Lung (tissue), 12 donors: Measurements from ENCODE around the gene LMF1. TPM values are rescaled to one million over a fixed set of nuclear protein-coding genes. Genes with fewer than 3 reads are reported as not detected.

Experiments
- ATAC-seq: fragments of 200-7000 bp; cut with Tn5 transposase; one replicate; pipeline ENCODE4 v1.9.1; 2020; ENCODE audit warnings: moderate number of reproducible peaks; ENCODE audit not compliant: insufficient read depth, low FRiP score
- DNase-seq, 3 donors: peaks; one replicate each; pipeline ENCODE4 v3.0.0-alpha.2; 2013 to 2017
- H3K27ac ChIP-seq, 2 donors: one replicate each; pipeline ENCODE4 v1.5.1; 2013; ENCODE audit warnings: mild to moderate bottlenecking in 2 of 2, moderate library complexity in 2 of 2, control low read depth in 1 of 2, inconsistent platforms in 1 of 2, low read depth in 1 of 2, low read length in 1 of 2
- H3K27me3 ChIP-seq, 3 donors: one replicate each; pipeline ENCODE4 v1.5.1; 2013; ENCODE audit warnings: low read length in 2 of 3; ENCODE audit not compliant: control insufficient read depth in 3 of 3, insufficient read depth in 3 of 3
- H3K36me3 ChIP-seq, 4 donors: one replicate each; pipeline ENCODE4 v1.5.1; 2013; ENCODE audit warnings: low read length in 4 of 4, mild to moderate bottlenecking in 1 of 4, moderate library complexity in 1 of 4; ENCODE audit not compliant: control insufficient read depth in 4 of 4, insufficient read depth in 4 of 4
- H3K4me1 ChIP-seq, 5 donors: one replicate each; pipeline ENCODE4 v1.5.1; 2013; ENCODE audit warnings: low read length in 5 of 5, mild to moderate bottlenecking in 2 of 5, moderate library complexity in 1 of 5; ENCODE audit not compliant: control insufficient read depth in 5 of 5, insufficient read depth in 5 of 5
- H3K4me3 ChIP-seq: one replicate; pipeline ENCODE4 v1.5.1; 2013; ENCODE audit warnings: mild to moderate bottlenecking, control low read depth, moderate library complexity
- H3K9ac ChIP-seq, 2 donors: one replicate each; pipeline ENCODE4 v1.5.1; 2013; ENCODE audit warnings: low read length in 2 of 2, control low read depth in 1 of 2; ENCODE audit not compliant: insufficient read depth in 1 of 2
- H3K9me3 ChIP-seq, 4 donors: one replicate each; pipeline ENCODE4 v1.5.1; 2013; ENCODE audit warnings: low read length in 3 of 4, mild to moderate bottlenecking in 1 of 4, moderate library complexity in 1 of 4; ENCODE audit not compliant: control insufficient read depth in 4 of 4, insufficient read depth in 3 of 4
- WGBS, 2 donors: extraction: QIAGEN DNeasy Blood & Tissue Kit; methylation state at CpG; one replicate each; pipeline ENCODE4 v1.1.7; 2013; 5-methylcytosine and 5-hydroxymethylcytosine counted together
- polyA plus RNA-seq, 2 donors: library from polyadenylated mRNA; stranded (reverse); fragments of 200-250 nt; gene quantifications; one replicate each; pipeline ENCODE4 v1.2.1, GENCODE V29; 2013
- total RNA-seq, 2 donors: library from RNA; depleted of rRNA in 1 of 2; stranded (reverse); fragments of >200 nt in 1 of 2; gene quantifications; one replicate each; pipeline ENCODE4 v1.2.1, GENCODE V29; 2014 to 2021
- TF ChIP-seq, protein P1 (sequence below): IDR thresholded peaks from 2 replicates; pipeline ENCODE4 v1.5.1; 2012; ENCODE audit warnings: mild to moderate bottlenecking; ENCODE audit errors: control extremely low read depth, extremely low read depth
- donor health status: control.
- donor health status: control.
- donor health status: Bipolar disorder and iron deficiency.
- donor health status: healthy.
- donor health status: DM: yes; HTN: yes; CAD: no.

The LMF1 gene
- total and polyA plus RNA-seq, 4 donors, result 9.1 to 23.7 (median 20.6) TPM

DNA sequence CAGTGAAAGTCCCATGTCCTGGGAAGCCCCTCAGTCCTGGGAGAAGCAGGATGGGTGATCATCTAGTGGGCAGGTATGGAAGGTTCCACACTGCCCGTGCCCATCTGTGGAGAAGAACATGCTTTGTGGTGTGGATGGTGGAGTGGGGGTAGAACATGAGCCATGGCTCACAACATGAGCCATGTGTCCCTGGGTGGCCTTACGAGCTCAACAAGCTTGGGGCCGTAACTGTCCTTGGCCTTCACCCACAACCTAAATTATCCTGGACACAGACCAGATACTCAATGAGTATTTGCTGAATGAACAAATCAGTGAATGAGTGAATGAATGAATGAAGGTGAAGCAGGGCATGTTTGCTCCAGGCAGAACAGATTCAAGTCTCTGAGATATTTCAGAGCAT, 24.3 kb upstream of the LMF1 start:
- DNase-seq (no peak), ATAC-seq (no peak)
- Histone ChIP-seq H3K9me3 (peaks cover 0 to 19% (median 10%) of the 10 kb centered on the region in 4 donors), H3K9ac (no peak overlapping the region), H3K4me1 (peaks cover 0 to 4% (median 0%) of the 10 kb centered on the region in 5 donors), H3K36me3 (no peaks in the 10 kb centered on the region), H3K27me3 (no peaks in the 10 kb centered on the region), H3K4me3 (no peak overlapping the region), H3K27ac (no peak overlapping the region)
- WGBS, 2 donors, result 83 to 90% methylated on average over 3 of the region's 3 CpGs
- TF ChIP-seq, protein P1, sequence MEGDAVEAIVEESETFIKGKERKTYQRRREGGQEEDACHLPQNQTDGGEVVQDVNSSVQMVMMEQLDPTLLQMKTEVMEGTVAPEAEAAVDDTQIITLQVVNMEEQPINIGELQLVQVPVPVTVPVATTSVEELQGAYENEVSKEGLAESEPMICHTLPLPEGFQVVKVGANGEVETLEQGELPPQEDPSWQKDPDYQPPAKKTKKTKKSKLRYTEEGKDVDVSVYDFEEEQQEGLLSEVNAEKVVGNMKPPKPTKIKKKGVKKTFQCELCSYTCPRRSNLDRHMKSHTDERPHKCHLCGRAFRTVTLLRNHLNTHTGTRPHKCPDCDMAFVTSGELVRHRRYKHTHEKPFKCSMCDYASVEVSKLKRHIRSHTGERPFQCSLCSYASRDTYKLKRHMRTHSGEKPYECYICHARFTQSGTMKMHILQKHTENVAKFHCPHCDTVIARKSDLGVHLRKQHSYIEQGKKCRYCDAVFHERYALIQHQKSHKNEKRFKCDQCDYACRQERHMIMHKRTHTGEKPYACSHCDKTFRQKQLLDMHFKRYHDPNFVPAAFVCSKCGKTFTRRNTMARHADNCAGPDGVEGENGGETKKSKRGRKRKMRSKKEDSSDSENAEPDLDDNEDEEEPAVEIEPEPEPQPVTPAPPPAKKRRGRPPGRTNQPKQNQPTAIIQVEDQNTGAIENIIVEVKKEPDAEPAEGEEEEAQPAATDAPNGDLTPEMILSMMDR, result no peak

DNA sequence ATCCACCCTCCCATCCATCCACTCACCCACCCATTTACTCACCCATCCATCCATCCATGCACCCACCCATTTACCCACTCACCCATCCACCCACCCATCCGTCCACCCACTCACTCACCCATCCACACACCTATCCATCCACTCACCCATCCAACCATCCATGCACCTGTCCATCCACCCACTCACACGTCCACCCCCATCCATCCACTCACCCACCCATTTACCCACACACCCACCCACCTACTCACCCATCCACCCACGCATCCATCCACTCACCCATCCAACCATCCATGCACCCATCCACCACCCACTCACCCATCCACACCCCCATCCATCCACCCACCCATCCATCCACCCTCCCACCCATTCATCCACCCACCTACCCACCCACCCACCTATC, 22.9 kb upstream of the LMF1 start:
- H3K36me3 ChIP-seq, result no peaks in the 10 kb centered on the region
- no peak overlapping the region for H3K4me3 ChIP-seq
- ATAC-seq (no peak), DNase-seq (no peak)
- no peak overlapping the region for H3K27ac ChIP-seq
- H3K9me3 ChIP-seq, result peaks cover 0 to 19% (median 10%) of the 10 kb centered on the region in 4 donors
- no peak overlapping the region for H3K9ac ChIP-seq
- peaks cover 0 to 4% (median 0%) of the 10 kb centered on the region in 5 donors for H3K4me1 ChIP-seq
- TF ChIP-seq, protein P1, result no peak
- WGBS, 2 donors, result 85 to 93% methylated on average over 3 of the region's 3 CpGs
- no peaks in the 10 kb centered on the region for H3K27me3 ChIP-seq

DNA sequence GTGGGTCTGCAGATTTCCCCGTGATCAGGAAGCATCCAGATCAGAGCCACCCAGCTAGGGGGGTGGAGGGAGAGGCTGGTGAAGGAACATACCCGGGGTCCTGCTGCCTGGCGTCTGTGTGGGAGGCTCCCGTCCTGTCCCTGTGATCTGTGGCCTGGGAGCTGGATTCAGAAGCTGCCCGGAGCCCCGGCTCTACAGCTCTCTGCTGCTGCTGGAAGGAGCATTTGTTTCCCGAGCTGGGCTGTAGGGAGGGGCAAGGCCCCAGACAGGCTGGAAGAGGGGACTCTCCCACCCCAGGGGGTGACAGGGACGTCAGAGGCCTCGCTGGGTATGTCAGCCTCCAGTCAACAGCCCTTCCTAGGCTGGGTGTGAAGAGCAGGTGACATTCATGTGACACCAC, 21.0 kb upstream of the LMF1 start:
- no peak overlapping the region for H3K4me3 ChIP-seq
- peaks cover 0 to 18% (median 9%) of the 10 kb centered on the region in 4 donors for H3K9me3 ChIP-seq
- no peak for DNase-seq
- H3K36me3 ChIP-seq, result no peaks in the 10 kb centered on the region
- TF ChIP-seq, protein P1, result no peak
- H3K27ac ChIP-seq, result no peak overlapping the region
- no peak overlapping the region for H3K9ac ChIP-seq
- no peak for ATAC-seq
- WGBS, 2 donors, result 52 to 72% methylated on average over 9 of the region's 9 CpGs
- peaks cover 0 to 8% (median 0%) of the 10 kb centered on the region in 5 donors for H3K4me1 ChIP-seq
- H3K27me3 ChIP-seq, result no peaks in the 10 kb centered on the region

DNA sequence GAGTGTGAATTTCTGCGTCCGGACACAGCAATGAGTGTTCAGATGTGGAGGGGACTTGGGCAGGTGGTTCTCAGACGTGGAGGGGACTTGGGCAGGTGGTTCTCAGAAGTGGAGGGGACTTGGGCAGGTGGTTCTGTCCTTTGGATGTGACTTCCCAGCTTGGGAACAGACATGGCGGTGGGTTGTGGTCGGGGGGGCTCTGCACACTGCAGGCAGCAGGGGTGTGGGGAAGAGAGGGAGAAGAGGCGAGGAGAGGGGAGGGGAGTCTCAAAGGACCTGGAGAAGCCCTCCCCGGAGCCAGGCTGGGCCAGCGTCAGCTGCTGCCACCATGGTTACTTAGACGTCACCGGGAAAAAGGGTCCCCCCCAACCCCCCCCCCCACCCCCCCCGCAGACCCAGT, 20.6 kb upstream of the LMF1 start:
- Histone ChIP-seq H3K27me3 (no peaks in the 10 kb centered on the region), H3K4me3 (no peak overlapping the region), H3K36me3 (no peaks in the 10 kb centered on the region), H3K27ac (no peak overlapping the region), H3K9me3 (peaks cover 0 to 18% (median 9%) of the 10 kb centered on the region in 4 donors), H3K4me1 (peaks cover 0 to 8% (median 0%) of the 10 kb centered on the region in 5 donors), H3K9ac (no peak overlapping the region)
- TF ChIP-seq, protein P1, result no peak
- WGBS, 2 donors, result 76 to 94% methylated on average over 8 to 11 of the region's 11 CpGs
- no peak for ATAC-seq
- DNase-seq, result no peak
